Spleen (tissue), 11 donors: ENCODE data around the gene DAB1. TPM values are rescaled to one million over a fixed set of nuclear protein-coding genes. Genes with fewer than 3 reads are reported as not detected.

Experiments
- DNase-seq: peaks from one replicate; pipeline ENCODE4 v3.0.0-alpha.2; 2020
- H3K27ac ChIP-seq, 8 donors: fragments of 200-600 bp; sonication (generic) in 7 of 8; 1 replicate in 4 of 8; 2 replicates in 4 of 8; pipeline versions ENCODE4 v1.5.0 to v1.8.0; 2016 to 2021; ENCODE audit warnings: inconsistent platforms in 4 of 8, mild to moderate bottlenecking in 4 of 8, moderate library complexity in 1 of 8
- H3K27me3 ChIP-seq, 7 donors: fragments of 200-600 bp; sonication (generic) in 6 of 7; replicated peaks in 1 of 7; 1 replicate in 4 of 7; 2 replicates in 3 of 7; pipeline versions ENCODE4 v1.5.0 to v1.8.0; 2016 to 2021; ENCODE audit warnings: inconsistent platforms in 3 of 7, mild to moderate bottlenecking in 1 of 7
- H3K36me3 ChIP-seq, 6 donors: fragments of 200-600 bp; sonication (generic) in 5 of 6; 1 replicate in 4 of 6; 2 replicates in 2 of 6; pipeline versions ENCODE4 v1.5.0 to v1.8.0; 2016 to 2021; ENCODE audit warnings: inconsistent platforms in 2 of 6
- H3K4me1 ChIP-seq, 6 donors: fragments of 200-600 bp; sonication (generic) in 5 of 6; 1 replicate in 3 of 6; 2 replicates in 3 of 6; pipeline versions ENCODE4 v1.5.0 to v1.8.0; 2016 to 2021; ENCODE audit warnings: inconsistent platforms in 3 of 6
- H3K4me3 ChIP-seq, 8 donors: fragments of 200-600 bp; sonication (generic) in 7 of 8; 1 replicate in 4 of 8; 2 replicates in 4 of 8; pipeline versions ENCODE4 v1.5.0 to v1.8.0; 2016 to 2021; ENCODE audit warnings: inconsistent platforms in 4 of 8, mild to moderate bottlenecking in 4 of 8, moderate library complexity in 2 of 8
- H3K9me3 ChIP-seq, 8 donors: fragments of 200-600 bp; sonication (generic) in 7 of 8; 1 replicate in 4 of 8; 2 replicates in 4 of 8; pipeline versions ENCODE4 v1.5.0 to v1.8.0; 2016 to 2021; ENCODE audit warnings: inconsistent platforms in 4 of 8
- POLR2A ChIP-seq, 3 donors: fragments of 450-650 bp; IDR thresholded peaks; one replicate each; pipeline ENCODE4 v1.5.1; 2017; ENCODE audit warnings: antibody characterized with exemption in 3 of 3, mild to moderate bottlenecking in 1 of 3
- POLR2AphosphoS5 ChIP-seq, 3 donors: sonication (generic); formaldehyde crosslinking; IDR thresholded peaks; one replicate each; pipeline ENCODE4 v1.5.1; 2017; ENCODE audit warnings: antibody characterized with exemption in 3 of 3
- WGBS, 5 donors: extraction: QIAGEN DNeasy Blood & Tissue Kit in 3 of 5; methylation state at CpG; one replicate each; pipeline versions ENCODE4 v1.1.5 to v1.1.7; 2013 to 2018; 5-methylcytosine and 5-hydroxymethylcytosine counted together
- intact Hi-C: fragments of 100-400 bp; cut with DNase I; formaldehyde crosslinking; loops from one replicate; pipeline ENCODE4 v1.15.0; 2023; ENCODE audit warnings: low total_unique reads
- polyA plus RNA-seq, 3 donors: library from polyadenylated mRNA; stranded (reverse); fragments of 200-250 nt; gene quantifications; one replicate each; pipeline ENCODE4 v1.2.1, GENCODE V29; 2013
- total RNA-seq, 7 donors: library from RNA; depleted of rRNA in 3 of 7; stranded (reverse); fragments of >200 nt in 3 of 7; fragmentation: NEBNext Ultra II Directional in 4 of 7; extraction: Animal tissue kit (Norgen Biotek cat#: 25700) in 4 of 7; gene quantifications; one replicate each; pipeline versions ENCODE4 v1.1.0 to v1.2.1, GENCODE V29; 2016 to 2021
- TF ChIP-seq, protein P1 (sequence below), 11 experiments: fragments of 200-600 bp in 7 of 11; fragments of 450-650 bp in 4 of 11; sonication (generic) in 4 of 11; IDR thresholded peaks in 8 of 11; conservative IDR thresholded peaks in 3 of 11; 1 replicate in 7 of 11; 2 replicates in 4 of 11; pipeline versions ENCODE4 v1.4.0 to v1.8.0; 2016 to 2021; ENCODE audit warnings: antibody characterized with exemption in 11 of 11, inconsistent platforms in 4 of 11, mild to moderate bottlenecking in 1 of 11
- donor health status: healthy with polysubstance abuse.
- donor health status: DM: no; HTN: no; CAD: no; lungs with moderate emphysema.
- donor health status: DM: no; HTN: no; CAD: no.
- donor health status: Bipolar disorder and iron deficiency.
- donor health status: healthy.
- donor health status: DM: no; HTN: no; CAD: no.
- donor health status: DM: yes; HTN: yes; CAD: no.

Gene DAB1
- total and polyA plus RNA-seq, 10 donors = 0.03 to 0.70 (median 0.26) TPM; not detected in 1

DNA sequence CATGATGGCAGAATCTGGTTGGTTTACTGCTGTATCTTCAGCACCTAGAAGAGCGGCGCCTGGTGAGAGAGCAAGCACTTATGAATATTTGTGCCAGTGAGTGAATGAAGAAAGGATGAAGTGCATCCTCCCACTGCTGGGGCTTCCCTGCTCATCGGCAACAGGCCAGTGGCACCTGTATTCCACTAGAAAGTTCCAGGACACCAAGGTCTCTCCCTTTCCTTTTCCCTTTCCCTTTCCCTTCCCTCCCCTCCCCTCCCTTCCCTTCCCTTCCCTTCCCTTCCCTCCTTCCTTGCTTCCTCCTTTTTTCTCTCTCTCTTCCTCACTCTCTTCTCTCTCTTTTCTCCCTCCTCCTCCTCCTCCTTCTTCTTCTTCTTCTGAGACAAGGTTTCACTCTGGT is 86.2 kb downstream of the DAB1 start:
- no peak for DNase-seq
- Histone ChIP-seq H3K27ac (no peak overlapping the region), H3K4me1 (peaks cover 0 to 3% (median 0%) of the 10 kb centered on the region in 6 donors), H3K4me3 (no peak overlapping the region), H3K9me3 (no peaks in the 10 kb centered on the region), H3K36me3 (no peaks in the 10 kb centered on the region), H3K27me3 (no peaks in the 10 kb centered on the region)
- intact Hi-C loops = no loop called here
- WGBS, 5 donors = 54 to 84% (median 70%) methylated on average over 3 of the region's 3 CpGs
- TF ChIP-seq POLR2AphosphoS5 (IDR thresholded peaks at IDR 0.05) = no peak
- TF ChIP-seq POLR2A (IDR thresholded peaks at IDR 0.05) = no peak
- TF ChIP-seq, protein P1, sequence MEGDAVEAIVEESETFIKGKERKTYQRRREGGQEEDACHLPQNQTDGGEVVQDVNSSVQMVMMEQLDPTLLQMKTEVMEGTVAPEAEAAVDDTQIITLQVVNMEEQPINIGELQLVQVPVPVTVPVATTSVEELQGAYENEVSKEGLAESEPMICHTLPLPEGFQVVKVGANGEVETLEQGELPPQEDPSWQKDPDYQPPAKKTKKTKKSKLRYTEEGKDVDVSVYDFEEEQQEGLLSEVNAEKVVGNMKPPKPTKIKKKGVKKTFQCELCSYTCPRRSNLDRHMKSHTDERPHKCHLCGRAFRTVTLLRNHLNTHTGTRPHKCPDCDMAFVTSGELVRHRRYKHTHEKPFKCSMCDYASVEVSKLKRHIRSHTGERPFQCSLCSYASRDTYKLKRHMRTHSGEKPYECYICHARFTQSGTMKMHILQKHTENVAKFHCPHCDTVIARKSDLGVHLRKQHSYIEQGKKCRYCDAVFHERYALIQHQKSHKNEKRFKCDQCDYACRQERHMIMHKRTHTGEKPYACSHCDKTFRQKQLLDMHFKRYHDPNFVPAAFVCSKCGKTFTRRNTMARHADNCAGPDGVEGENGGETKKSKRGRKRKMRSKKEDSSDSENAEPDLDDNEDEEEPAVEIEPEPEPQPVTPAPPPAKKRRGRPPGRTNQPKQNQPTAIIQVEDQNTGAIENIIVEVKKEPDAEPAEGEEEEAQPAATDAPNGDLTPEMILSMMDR (IDR thresholded peaks at IDR 0.05 in 8 of 11, conservative IDR thresholded peaks at IDR 0.05 in 3 of 11) = no peak

DNA sequence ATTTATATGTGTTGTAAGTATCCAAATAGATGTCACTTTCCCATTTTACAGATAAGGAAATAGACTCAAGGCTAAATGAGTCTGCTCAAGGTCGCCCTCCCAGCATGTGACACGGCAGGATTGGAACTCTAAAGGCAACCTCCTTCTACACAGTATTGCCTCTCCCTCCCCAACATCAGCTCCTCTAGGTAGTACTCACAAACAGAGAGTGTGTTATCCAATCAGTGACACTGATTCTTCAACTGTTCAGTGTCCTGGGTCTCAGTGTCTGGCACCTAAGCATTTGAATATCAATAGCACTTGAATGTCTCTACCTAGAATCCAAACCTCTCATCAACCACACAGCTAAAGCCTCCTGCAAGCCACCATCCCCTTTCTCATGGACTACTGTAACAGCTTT is 87.1 kb downstream of the DAB1 start:
- Histone ChIP-seq H3K27me3 (no peaks in the 10 kb centered on the region), H3K4me1 (peaks cover 0 to 3% (median 0%) of the 10 kb centered on the region in 6 donors), H3K27ac (no peak overlapping the region), H3K9me3 (peaks cover 0 to 3% (median 0%) of the 10 kb centered on the region in 8 donors), H3K36me3 (no peaks in the 10 kb centered on the region), H3K4me3 (no peak overlapping the region)
- intact Hi-C loops = no loop called here
- TF ChIP-seq POLR2AphosphoS5 (IDR thresholded peaks at IDR 0.05) (no peak), POLR2A (IDR thresholded peaks at IDR 0.05) (no peak)
- TF ChIP-seq, protein P1 (IDR thresholded peaks at IDR 0.05 in 8 of 11, conservative IDR thresholded peaks at IDR 0.05 in 3 of 11) = no peak
- 38 to 57% (median 46%) methylated on average over 2 of the region's 2 CpGs for WGBS, 5 donors
- DNase-seq = no peak

DNA sequence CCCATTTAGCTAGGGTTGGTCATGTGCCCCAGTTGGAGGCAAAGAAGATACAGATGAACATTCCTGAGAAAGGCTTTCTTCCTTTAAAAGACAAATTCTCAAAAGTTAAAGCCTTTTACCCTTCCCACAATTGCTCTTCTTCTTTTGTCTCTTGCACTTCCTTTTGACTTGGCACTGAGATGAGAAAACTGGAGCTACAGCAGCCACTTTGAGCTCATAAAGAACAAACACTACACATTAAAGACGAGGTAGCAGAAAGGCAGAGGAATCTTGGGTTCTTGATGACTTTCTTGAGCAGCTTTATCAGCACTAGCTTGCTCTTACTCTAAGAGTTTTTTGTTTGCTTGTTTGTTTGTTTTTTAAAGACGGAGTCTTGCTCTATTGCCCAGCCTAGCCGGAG is 92.2 kb downstream of the DAB1 start:
- 64 to 95% (median 82%) methylated on average over 3 of the region's 3 CpGs for WGBS, 5 donors

DNA sequence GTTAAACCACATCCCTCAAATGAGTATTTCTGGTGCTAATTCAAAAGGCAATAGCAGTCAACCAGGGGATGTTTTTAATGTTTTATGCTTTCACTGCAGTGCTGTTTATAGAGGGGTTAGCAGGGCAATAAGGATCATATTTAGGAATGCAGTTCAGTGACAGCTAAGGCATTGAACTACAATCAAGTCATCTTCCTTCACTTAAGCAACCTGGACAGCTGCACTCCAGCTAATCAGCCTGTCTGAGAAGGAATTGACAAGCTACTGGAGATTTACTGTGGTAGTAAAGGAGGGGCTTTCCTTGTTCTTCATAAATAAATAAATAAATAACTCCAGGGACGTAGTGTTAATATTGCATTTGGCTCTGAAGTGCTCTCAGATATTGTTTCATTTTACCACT is 93.9 kb downstream of the DAB1 start:
- intact Hi-C loops = no loop called here
- WGBS, 5 donors = 62 to 83% (median 66%) methylated on average over 1 of the region's 1 CpG
- TF ChIP-seq POLR2AphosphoS5 (IDR thresholded peaks at IDR 0.05) (no peak), POLR2A (IDR thresholded peaks at IDR 0.05) (no peak)
- TF ChIP-seq, protein P1 (IDR thresholded peaks at IDR 0.05 in 8 of 11, conservative IDR thresholded peaks at IDR 0.05 in 3 of 11) = no peak
- no peaks in the 10 kb centered on the region for H3K4me1 ChIP-seq
- no peaks in the 10 kb centered on the region for H3K36me3 ChIP-seq
- no peak overlapping the region for H3K27ac ChIP-seq
- H3K27me3 ChIP-seq = no peaks in the 10 kb centered on the region
- no peak overlapping the region for H3K4me3 ChIP-seq
- DNase-seq = no peak
- peaks cover 0 to 8% (median 0%) of the 10 kb centered on the region in 8 donors for H3K9me3 ChIP-seq

More for the DNA sequence above, 92.2 kb downstream of the DAB1 start:
- Histone ChIP-seq H3K4me1 (peaks cover 0 to 3% (median 0%) of the 10 kb centered on the region in 6 donors), H3K27ac (no peak overlapping the region), H3K27me3 (no peaks in the 10 kb centered on the region), H3K9me3 (peaks cover 0 to 8% (median 0%) of the 10 kb centered on the region in 8 donors), H3K4me3 (no peak overlapping the region), H3K36me3 (no peaks in the 10 kb centered on the region)
- TF ChIP-seq POLR2AphosphoS5 (IDR thresholded peaks at IDR 0.05) (no peak), POLR2A (IDR thresholded peaks at IDR 0.05) (no peak)
- TF ChIP-seq, protein P1 (IDR thresholded peaks at IDR 0.05 in 8 of 11, conservative IDR thresholded peaks at IDR 0.05 in 3 of 11) = no peak
- intact Hi-C loops = no loop called here
- no peak for DNase-seq
